NCI-H2196 treated with DMSO at 0.1 percent for 48 hours (cell line): ENCODE measurements around the gene ARID4B.
"Not testable (repeated sequence)": the region's sequence is repeated elsewhere in the genome, so short reads cannot be mapped to it uniquely, and the experiment has no call there.

Experiments
- DNase-seq: peaks from one replicate; lab custom pipeline; 2025; ENCODE audit not compliant: unreplicated experiment; lab: John Stamatoyannopoulos, UW

ARID4B gene, protein sequence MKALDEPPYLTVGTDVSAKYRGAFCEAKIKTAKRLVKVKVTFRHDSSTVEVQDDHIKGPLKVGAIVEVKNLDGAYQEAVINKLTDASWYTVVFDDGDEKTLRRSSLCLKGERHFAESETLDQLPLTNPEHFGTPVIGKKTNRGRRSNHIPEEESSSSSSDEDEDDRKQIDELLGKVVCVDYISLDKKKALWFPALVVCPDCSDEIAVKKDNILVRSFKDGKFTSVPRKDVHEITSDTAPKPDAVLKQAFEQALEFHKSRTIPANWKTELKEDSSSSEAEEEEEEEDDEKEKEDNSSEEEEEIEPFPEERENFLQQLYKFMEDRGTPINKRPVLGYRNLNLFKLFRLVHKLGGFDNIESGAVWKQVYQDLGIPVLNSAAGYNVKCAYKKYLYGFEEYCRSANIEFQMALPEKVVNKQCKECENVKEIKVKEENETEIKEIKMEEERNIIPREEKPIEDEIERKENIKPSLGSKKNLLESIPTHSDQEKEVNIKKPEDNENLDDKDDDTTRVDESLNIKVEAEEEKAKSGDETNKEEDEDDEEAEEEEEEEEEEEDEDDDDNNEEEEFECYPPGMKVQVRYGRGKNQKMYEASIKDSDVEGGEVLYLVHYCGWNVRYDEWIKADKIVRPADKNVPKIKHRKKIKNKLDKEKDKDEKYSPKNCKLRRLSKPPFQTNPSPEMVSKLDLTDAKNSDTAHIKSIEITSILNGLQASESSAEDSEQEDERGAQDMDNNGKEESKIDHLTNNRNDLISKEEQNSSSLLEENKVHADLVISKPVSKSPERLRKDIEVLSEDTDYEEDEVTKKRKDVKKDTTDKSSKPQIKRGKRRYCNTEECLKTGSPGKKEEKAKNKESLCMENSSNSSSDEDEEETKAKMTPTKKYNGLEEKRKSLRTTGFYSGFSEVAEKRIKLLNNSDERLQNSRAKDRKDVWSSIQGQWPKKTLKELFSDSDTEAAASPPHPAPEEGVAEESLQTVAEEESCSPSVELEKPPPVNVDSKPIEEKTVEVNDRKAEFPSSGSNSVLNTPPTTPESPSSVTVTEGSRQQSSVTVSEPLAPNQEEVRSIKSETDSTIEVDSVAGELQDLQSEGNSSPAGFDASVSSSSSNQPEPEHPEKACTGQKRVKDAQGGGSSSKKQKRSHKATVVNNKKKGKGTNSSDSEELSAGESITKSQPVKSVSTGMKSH (N-terminal part only)

GRCh38 chr1:235327559-235328270 is at the start of gene ARID4B:
Gene ARID4B, minus strand, starts transcription at chr1:235328179. Its CDS starts 1,260 bp downstream, at chr1:235326919.
- DNase-seq: no peak

GRCh38 chr1:235375919-235376605 is 48.1 kb upstream of the ARID4B start:
- DNase-seq: no peak

GRCh38 chr1:235369802-235370201 is 41.8 kb upstream of the ARID4B start:
- no peak for DNase-seq

DNA sequence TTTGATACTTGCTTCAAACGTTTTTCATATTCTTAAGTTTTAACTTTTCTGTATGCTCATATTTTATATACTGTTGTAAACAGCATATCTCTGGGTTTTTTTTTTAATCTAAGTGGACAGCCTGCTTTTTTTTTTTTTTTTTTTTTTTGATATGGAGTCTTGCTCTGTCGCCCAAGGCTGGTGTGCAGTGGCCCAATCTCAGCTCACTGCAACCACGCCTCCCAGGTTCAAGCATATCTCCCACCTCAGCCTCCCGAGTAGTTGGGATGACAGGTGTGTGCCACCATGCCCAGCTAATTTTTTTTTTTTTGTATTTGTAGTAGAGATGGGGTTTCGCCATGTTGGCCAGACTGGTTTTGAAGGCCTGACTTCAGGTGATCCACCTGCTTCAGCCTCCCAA is 40.4 kb upstream of the ARID4B start:
- DNase-seq: no peak

DNA sequence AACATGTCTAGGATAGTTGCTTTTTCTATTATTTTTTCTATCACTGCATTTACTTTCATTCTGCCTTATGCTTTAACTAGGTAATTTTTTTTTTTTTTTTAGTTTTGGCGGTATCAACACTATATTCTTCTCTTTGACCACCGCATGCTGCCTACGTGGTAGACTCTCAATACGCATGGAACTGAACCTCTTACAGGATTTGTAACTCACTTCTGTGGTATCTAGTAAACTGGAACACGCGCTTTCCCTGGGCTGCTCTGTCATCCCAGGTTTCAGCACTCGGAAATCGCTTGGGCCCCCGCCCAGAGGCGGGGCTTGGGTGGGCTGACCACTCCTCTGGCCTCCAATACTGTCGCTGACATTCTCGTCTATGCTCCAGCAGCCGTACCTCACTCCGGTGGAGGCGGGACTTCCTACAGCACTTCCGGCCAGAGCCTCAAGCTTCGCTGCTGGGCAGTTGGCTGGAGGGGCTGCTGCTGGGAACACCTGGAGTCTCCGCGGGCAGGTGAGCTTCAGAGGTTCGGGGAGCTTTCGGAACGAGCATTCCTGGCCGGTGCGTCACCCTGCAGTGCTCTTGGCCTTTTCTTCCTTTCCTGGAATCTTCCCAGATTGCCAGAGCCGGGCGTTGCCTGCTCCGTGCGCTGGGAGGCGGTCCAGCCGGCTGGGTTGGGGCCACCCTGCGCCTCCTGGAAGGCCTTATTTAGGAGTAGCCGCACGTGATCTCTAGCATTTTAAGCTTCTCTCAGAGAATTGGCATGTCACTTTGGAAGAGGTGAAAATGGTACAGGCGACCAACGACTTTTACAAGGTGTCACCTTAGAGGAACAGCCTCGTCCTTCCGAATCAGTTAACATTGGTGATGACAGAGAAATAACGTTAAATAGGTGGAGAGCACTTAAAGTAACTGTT is 39.3 kb upstream of the ARID4B start, which contains the start of gene TBCE:
Gene TBCE, plus strand, starts transcription at position 428 of the 909 bp plus-strand sequence. CDS start 12,623 bp downstream, outside the sequence.
- DNase-seq: peak; percentile 81

DNA sequence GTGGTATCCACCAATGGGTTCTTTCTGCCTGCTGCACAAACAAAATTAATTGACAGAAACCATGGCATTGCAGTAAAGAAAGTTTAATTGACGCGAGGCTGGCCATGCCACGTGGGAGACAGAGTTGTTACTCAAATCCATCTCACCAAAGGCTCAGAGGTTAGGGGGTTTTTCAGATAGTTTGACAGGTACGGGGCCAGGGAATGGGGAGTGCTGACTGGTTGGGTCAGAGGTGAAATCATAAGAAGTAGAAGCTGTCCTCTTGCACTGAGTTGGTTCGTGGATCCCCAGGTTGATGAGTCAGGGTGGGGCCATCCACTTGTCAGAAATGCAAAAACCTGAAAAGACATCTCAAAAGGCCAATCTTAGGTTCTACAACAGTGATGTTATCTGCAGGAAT is 38.3 kb upstream of the ARID4B start:
- DNase-seq: no peak

DNA sequence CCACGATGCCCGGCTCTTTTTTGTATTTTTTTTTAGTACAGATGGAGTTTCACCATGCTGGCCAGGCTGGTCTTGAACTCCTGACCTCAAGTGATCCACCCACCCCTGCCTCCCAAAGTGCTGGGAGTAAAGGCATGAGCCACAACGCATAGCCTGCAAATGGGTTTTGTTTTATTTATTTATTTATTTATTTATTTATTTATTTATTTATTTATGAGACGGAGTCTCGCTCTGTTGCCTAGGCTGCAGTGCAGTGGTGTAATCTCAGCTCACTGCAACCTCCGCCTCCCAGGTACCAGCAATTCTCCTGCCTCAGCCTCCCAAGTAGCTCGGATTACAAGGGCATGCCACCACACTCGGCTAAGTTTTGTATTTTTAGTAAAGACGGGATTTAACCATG is 36.2 kb upstream of the ARID4B start:
- not testable (repeated sequence) for DNase-seq

GRCh38 chr1:235358899-235359298 is 30.9 kb upstream of the ARID4B start:
- no peak for DNase-seq

DNA sequence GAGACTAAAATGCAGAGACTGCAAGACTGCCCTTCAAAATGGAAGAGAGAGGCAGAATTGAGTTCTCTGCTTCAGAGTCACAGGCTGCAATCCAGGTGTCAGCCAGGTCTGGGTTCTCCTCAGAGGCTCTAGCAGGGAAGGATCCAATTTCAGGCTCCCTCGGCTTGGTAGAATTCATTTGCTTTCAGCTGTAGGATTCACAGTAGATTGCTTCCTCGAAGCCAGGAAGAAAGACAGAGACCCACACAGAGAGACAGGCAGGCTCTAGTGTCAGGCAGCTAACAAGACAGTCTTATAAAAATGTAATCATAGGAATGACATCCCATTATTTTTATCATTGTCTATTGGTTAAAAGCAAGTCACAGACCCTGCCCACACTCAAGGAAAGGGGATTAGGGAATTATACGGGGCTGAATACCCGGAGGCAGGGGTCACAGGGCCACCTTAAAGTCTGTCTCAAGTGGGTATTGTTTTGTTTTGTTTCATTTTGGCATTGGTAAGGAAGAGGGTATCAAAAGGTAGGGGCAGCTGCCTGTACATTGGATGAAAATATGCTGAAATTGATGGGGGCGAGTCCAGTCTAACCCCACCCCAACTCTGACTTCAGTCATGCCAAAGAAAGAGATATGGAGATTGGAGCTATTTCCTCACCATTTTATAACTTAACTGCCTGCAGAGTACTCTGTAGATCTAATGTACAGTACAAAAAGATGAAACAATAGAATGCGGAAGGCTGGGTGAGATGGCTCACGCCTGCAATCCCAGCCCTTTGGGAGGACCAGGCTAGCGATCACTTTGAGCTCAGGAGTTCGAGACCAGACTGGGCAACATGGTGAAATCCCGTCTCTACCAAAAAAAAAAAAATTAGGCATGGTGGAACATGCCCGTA is 29.8 kb upstream of the ARID4B start:
- no peak for DNase-seq

- DNase-seq: no peak
Observed at GRCh38 chr1:235351898-235352297, 23.9 kb upstream of the ARID4B start.

DNA sequence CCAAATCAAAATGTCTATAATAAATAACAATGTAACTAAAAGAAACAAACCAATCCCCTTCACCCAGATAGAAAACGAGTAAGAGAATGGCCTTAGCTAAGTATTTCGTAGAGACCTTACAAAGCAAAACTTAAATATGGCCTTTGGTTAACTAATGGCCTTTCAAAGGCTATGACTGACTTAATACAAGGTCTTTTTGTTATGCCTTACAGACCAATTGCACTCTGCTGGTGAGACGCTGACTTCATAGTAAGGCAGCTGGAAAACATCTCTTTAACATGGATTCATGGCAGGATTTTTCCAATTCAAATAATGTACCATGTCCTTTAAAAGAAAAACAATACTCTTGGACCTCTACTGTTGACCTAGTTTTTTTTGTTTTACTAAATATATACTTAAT is 23.5 kb upstream of the ARID4B start:
- no peak for DNase-seq

DNA sequence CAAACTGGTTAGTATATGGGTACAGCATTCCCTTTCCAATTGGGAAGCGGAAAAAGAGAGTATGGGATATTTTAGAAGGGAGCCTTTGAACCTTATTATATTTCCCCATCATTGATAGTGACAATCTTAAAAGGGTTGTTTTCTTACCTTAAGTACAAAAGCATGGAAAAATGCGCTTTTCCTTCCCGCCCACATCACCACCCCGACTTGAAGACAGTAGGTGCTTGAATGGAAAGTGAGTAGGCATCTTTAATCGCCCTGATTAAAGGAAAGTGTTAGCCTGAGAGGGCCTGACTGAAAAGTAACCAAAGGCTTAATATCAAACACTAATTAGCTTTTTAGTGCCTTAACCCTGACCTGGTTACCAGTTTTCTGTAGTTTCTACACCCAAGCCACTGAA is 15.7 kb upstream of the ARID4B start:
- DNase-seq: no peak

- no peak for DNase-seq
Observed at GRCh38 chr1:235342471-235342870, 14.5 kb upstream of the ARID4B start.

DNA sequence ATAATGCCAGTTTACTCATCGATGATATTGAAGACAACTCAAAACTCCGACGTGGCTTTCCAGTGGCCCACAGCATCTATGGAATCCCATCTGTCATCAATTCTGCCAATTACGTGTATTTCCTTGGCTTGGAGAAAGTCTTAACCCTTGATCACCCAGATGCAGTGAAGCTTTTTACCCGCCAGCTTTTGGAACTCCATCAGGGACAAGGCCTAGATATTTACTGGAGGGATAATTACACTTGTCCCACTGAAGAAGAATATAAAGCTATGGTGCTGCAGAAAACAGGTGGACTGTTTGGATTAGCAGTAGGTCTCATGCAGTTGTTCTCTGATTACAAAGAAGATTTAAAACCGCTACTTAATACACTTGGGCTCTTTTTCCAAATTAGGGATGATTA is 14.1 kb upstream of the ARID4B start:
- no peak for DNase-seq

DNA sequence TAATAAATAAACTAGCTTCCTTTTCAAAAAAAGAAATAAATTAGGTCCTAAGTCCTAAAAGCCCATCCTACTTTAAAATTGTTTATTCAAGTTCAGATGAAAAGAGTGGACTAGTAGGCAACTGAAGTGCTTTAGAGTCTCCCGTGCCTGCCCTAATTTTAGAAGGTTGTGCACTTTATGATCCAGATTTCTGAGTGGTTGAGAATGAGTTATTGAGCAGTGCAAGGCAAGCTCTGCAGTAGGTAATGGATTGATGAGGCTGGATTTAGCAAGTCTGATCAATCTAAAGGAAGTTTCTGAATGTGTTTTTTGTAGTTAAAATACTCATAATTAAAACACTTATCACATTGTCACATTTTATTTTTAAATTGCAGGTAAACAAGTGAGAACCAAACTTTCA is 13.4 kb upstream of the ARID4B start:
- no peak for DNase-seq

DNA sequence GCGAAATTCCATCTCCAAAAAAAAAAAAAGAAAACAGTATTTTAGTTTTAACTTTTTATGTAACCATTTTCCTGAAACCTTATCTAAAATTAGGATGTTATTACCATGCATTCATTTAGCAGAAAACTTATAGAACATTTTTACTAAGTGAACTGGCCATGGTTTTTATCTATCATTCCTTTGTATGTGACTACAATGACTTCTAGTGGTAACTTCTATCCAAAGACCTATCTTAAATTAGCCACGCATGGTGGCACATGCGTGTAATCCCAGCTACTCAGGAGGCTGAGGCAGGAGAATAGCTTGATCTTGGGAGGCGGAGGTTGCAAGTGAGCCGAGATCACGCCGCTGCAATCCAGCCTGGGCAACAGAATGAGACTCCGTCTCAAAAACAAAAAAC is 11.8 kb upstream of the ARID4B start:
- DNase-seq: no peak

DNA sequence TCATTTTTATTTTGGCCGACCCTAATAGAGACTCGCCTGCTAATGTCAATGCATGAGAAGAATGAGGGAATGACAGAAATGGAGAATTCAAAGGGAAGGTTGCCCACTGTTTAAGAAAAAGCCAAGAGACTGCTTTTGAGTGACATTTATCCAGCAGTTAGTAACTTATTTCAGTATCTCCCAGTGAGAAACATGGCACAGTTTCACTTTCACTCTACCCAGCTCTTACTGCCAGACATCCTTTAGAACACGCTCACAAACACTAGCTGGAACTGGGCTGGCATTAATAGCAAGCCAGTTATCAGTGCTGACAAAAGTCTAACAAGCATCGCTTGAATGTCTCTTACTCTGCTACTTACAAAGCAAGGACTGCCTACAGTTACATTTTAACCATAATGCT is 8.9 kb upstream of the ARID4B start:
- no peak for DNase-seq

DNA sequence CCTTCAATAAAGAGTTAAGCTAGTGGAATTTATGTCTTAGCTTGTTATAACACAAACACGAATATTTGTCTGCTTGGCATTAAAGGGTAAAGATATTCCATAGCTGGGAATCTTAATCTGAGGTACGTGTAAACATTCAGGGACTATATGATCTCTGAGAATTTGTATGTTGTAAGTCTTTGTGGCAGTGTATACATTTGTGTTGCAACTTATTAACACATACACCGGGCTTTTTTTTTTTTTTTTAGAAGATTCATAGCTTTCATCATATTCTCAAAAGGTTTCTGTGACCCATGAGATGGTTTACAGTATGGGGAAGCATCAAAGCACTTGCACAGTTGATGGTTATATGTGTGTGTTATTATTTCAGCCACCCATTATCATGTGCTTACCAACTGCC is 3.4 kb upstream of the ARID4B start:
- DNase-seq: no peak
